ENCODE data around the gene PTPN12.
"Not testable (repeated sequence)": the region's sequence is repeated elsewhere in the genome, so short reads cannot be mapped to it uniquely, and the experiment has no call there.

Gene PTPN12

GRCh38 chr7:77538281-77539212 is 1.5 kb downstream of the PTPN12 start:
- DNase-seq: no peak

- DNase-seq: no peak
These were observed 3.3 kb downstream of the PTPN12 start for GRCh38 chr7:77540402-77540822.

GRCh38 chr7:77540993-77541392 is 3.9 kb downstream of the PTPN12 start:
- not testable (repeated sequence) for DNase-seq

- no peak for DNase-seq
These were observed 5.3 kb downstream of the PTPN12 start for GRCh38 chr7:77542409-77542808.

- no peak for DNase-seq
These were observed 5.8 kb downstream of the PTPN12 start for GRCh38 chr7:77542895-77543294.

- DNase-seq: no peak
These were observed 6.8 kb downstream of the PTPN12 start for GRCh38 chr7:77543910-77544309.

- DNase-seq: no peak
These were observed 7.4 kb downstream of the PTPN12 start for GRCh38 chr7:77544518-77544917.

GRCh38 chr7:77548206-77548605 is 11.1 kb downstream of the PTPN12 start:
- DNase-seq: no peak

- DNase-seq: no peak
These were observed 12.2 kb downstream of the PTPN12 start for GRCh38 chr7:77549106-77549870.

- DNase-seq: no peak
These were observed 13.5 kb downstream of the PTPN12 start for GRCh38 chr7:77550586-77550985.

- no peak for DNase-seq
These were observed 16.0 kb downstream of the PTPN12 start for GRCh38 chr7:77553123-77553522.

GRCh38 chr7:77558284-77558967 is 21.3 kb downstream of the PTPN12 start:
- no peak for DNase-seq

GRCh38 chr7:77561352-77561751 is 24.3 kb downstream of the PTPN12 start:
- no peak for DNase-seq

- no peak for DNase-seq
These were observed 26.2 kb downstream of the PTPN12 start for GRCh38 chr7:77563275-77563674.

- no peak for DNase-seq
These were observed 28.8 kb downstream of the PTPN12 start for GRCh38 chr7:77565917-77566316.

- DNase-seq: no peak
These were observed 29.3 kb downstream of the PTPN12 start for GRCh38 chr7:77566421-77566820.

- DNase-seq: no peak
These were observed 32.6 kb downstream of the PTPN12 start for GRCh38 chr7:77569514-77570232.

- no peak for DNase-seq
These were observed 33.4 kb downstream of the PTPN12 start for GRCh38 chr7:77570330-77571011.

GRCh38 chr7:77571801-77572200 is 34.7 kb downstream of the PTPN12 start:
- DNase-seq: no peak

GRCh38 chr7:77575187-77575586 is 38.1 kb downstream of the PTPN12 start:
- DNase-seq: no peak

- no peak for DNase-seq
These were observed 39.8 kb downstream of the PTPN12 start for GRCh38 chr7:77576856-77577255.

- no peak for DNase-seq
These were observed 42.7 kb downstream of the PTPN12 start for GRCh38 chr7:77579797-77580196.
